GM20431 (cell line): ENCODE measurements around the gene SELENBP1.
"Not testable (repeated sequence)": the region's sequence is repeated elsewhere in the genome, so short reads cannot be mapped to it uniquely, and the experiment has no call there.

ENCODE experiments used
- in situ Hi-C: fragments of 300-500 bp; cut with MseI, MboI; formaldehyde crosslinking; loops from one replicate; pipeline ENCODE4 v1.15.0; 2020; ENCODE audit warnings: low sequenced_read_pairs; ENCODE audit not compliant: unreplicated experiment

SELENBP1 gene

GRCh38 chr1:151384584-151384983 is 12.1 kb upstream of the SELENBP1 start:
- in situ Hi-C loops, result no loop called here

- in situ Hi-C loops, result no loop called here
Measured at GRCh38 chr1:151377150-151377884, 4.8 kb upstream of the SELENBP1 start.

DNA sequence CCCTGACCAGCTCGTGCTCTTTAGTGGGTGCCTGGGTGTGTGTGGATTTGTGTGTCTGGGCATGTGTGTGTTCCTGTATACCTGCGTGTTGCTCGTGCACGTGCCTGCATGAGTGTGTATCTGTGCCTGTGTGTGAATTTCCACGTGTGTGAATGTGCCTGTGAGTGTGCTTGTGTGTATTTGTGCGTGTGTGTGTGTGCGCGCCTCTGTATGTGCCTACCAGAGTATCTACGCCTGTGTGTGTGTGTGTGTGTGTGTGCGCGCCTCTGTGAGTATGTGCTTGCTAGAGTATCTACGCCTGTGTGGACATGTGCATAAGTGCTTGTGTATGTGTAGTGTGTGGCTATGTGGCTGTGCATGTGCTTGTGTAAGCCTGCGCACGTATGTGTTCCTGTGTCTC is 691 bp upstream of the SELENBP1 start:
- in situ Hi-C loops, result no loop called here

DNA sequence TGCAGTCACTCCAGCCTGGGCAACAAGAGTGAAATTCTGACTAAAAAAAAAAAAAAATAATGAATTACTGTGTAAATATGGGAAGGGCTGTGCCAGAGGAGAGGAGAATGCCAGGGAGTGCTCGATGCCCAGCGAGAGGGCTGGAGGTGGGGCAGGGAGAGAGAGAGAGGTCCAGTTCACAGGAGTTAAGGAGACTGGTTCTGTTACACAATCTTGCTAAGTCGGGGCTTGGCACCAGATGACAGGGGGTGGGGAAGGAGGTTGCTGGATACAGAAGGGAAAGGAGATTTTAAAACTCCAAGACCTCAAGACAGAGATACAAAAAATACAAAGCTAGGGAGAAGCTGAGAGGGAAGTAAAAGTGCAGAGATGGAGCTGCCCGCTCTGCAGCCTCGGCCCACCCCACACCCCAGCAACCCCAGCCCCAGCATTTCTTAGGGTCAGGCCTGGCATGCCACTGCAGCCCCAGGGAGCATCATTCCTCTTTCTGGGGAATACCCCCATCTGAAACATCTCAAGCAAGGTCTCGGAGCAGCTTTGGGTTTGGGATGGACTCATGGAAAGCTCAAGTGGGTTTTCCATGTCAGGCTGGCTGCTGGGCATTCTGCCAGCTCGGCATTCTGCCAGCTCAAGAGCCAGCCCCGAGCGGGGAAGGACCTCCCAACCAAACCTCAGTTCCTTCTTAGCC is 991 bp downstream of the SELENBP1 start:
- in situ Hi-C loops, result no loop called here

DNA sequence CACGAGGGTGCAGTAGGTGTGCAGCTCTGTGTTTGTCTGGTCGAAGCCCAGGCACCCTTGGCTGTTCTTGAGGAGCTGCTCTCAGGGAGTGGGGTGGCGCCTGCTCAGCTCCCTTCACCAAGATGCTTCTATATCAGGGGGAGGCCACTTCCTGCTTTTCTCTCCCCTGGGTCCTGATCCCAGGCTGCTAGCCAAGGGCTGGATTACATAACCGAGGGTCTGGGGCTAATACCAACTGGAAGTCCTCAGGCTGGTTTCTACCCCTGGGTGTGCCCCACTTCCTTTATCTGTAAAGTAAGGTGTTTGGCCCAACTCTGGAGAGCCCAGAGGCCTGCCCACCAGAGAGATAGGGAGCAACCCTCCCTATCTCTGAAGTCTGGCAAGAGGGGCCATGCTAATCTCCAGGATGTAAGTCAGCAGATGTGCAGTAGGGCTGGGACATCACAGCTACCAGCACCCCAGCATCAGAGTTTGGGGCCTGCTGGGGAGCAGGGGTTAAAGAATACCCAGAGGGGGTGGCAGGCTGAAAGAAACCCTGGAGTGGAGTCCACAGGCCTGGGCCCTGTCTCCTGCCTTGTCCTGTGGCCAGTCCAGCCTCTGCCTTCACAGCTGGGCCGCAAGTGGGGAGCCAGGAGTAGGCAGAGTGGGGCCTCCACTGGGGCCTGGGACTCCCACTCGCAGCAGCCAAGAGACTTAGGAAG is 2.1 kb downstream of the SELENBP1 start:
- in situ Hi-C loops, result no loop called here

DNA sequence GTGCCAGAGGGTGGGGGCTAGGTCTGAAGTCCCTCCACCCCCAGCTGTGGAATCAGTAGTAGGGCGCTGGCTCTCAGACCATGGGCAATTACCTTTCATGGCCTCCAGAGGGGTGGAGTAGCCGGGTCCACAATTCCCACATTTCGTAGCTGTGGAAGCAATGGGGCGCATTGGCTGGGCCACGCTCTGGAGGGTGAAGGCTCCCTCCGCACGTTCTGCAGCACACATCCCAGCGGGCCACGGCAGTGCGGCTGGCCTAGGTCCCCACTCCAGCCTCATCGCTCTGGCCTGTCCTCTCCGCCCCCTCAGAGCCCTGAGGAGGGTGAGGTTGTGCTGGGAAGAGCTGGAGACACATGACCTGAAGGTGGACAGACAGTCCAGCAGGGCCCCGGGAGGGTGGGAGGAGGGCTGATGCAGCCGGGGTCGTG is 2.9 kb downstream of the SELENBP1 start:
- in situ Hi-C loops, result no loop called here

DNA sequence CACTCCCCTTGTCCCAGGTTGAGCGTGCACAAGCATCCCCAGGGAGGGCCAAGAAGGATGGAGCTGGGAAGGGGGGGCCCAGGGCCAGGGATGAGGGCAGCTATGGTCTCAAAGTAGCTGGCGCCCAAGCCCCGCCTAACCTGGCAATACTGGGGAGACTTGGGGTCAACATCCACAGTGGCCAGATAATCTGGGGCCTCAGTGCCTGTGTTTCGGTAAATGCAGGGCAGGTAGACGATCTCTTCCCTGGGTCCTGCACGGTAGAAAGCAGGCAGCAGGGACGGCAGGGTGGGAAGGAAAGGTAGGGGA is 3.2 kb downstream of the SELENBP1 start:
- in situ Hi-C loops, result no loop called here

DNA sequence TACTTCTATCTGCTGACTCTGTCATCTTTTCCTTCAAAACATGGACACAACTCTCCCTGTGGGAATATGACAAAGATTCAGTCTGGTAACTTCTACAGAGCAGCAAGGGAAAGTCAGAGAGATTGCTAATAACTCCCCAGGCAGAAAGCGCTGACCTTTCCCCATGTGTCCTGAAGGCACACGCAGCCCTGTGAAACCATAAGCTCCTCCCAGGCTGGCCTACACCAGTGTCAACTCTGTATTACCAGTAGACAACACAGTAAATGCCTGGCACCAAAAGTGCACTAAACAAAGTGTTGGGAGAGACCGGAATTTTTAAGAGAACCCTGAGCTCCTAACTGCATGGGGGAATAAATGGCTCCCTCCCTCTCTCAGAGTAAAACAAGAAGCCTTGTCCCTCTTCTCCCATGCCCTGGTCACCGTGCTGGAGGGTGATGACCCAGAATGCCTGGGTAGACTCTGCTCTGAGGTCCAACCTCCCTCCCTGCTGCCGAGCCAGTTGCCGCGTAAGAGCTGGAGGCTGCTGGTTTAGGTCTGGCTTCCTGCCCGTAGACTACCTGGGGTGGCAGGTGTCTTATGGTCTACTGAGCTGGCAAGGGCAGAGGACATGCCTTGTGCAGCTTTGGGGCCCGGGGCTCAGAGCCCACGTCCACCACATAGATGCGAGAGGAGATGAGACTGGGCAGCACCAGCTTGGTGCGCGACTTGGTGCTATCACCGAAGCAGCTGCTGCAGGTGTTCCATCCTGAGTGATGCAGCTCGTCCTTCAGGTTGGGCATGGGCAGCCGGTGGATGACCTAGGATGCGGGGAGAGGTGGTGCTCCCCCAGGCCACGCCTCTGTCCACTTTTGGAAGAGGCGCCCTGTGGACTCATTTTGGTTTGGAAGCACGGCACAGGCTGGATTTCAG is 3.9 kb downstream of the SELENBP1 start:
- in situ Hi-C loops, result no loop called here

- in situ Hi-C loops, result no loop called here
Measured at GRCh38 chr1:151367658-151368392, 4.7 kb downstream of the SELENBP1 start.

DNA sequence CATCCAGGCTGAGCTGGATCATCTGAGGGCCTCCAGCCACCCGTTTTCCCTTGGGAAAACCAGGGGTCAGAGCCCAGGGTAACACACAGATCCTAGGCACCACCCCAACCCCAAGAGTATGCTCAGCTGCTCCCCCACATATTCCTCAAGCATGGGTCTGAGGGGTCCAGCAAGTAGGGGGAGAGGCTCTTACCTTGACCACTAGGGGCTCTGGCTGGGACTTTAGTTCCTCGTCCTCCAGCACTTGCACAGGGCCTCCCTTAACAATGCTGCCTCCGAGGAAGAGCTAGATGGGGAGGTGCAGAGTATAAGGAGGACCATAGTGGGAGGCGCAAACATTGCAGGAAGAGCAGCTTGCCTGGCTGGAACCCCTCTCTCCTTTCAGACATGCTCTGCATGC is 7.5 kb downstream of the SELENBP1 start:
- in situ Hi-C loops, result no loop called here

DNA sequence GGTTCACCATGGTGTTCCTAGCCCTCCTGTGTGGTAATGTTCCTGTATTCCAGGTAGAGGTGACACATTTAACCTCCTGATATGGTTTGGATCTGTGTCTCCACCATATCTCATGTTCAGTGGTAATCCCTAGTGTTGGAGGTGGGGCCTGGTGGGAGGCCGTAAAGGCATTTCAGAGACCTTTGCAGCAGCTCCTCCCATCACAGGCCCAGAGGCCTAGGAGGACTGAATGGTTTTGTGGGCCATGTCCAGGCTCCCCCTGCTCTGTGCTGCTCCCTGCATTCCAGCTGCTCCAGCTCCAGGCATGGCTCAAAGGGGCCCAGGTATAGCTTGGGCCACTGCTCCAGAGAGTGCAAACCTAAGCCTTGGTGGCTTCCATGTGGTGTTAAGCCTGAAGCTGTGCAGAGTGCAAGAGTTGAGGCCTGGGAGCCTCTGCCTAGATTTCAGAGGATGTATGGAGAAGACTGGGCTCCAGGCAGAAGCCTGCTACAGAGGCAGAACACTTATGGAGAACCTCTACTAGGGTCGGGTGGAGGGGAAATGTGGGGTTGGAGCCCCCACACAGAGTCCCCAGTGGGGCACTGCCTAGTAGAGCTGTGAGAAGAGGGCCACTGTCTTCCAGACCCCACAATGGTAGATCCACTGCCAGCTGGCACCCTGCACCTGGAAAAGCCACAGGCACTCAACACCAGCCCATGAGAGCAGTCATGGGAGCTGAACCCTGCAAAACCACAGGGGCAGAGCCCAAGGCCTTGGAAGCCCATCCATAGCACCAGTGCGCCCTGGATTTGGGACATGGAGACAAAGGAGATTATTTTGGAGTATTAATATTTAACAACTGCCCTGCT is 10.0 kb downstream of the SELENBP1 start:
- in situ Hi-C loops, result no loop called here

GRCh38 chr1:151361883-151362282 is 10.6 kb downstream of the SELENBP1 start:
- in situ Hi-C loops, result no loop called here

- in situ Hi-C loops, result no loop called here
Measured at GRCh38 chr1:151356696-151357095, 15.8 kb downstream of the SELENBP1 start.

DNA sequence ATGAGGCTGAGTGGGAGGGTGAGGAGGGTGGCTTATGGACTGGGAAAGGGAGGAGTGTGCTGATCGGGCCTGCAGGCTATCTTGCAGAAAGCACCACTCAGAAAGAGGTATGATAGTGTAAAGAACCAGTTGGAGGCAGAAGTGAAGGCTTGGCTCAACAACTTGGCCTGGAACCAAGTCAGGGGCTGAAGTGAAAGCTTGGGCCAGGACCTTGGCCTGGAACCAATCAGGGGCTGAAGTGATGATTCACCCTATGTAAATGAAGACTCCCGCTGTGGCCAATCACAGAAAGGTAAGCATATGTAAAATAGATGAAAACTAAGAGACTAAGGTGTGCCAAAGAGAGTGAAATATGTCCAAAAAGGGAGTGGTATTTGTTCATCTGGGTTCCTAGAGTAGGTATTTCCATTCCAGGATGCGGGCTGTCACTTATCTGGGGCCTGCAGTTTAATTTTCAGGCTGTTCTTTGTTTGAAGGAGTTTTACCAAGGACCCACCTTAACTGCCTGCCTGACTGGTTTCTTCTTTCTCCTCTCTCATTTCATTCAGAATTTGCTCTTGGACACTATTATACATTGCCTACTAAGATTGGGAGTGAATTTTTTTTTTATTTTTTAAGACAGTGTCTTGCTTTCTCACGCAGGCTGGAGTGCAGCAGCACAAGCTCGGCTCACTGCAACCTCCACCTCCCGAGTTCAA is 20.3 kb downstream of the SELENBP1 start:
- in situ Hi-C loops, result no loop called here

GRCh38 chr1:151350323-151350722 is 22.2 kb downstream of the SELENBP1 start:
- in situ Hi-C loops, result not testable (repeated sequence)

- in situ Hi-C loops, result no loop called here
Measured at GRCh38 chr1:151347523-151348246, 24.8 kb downstream of the SELENBP1 start.

DNA sequence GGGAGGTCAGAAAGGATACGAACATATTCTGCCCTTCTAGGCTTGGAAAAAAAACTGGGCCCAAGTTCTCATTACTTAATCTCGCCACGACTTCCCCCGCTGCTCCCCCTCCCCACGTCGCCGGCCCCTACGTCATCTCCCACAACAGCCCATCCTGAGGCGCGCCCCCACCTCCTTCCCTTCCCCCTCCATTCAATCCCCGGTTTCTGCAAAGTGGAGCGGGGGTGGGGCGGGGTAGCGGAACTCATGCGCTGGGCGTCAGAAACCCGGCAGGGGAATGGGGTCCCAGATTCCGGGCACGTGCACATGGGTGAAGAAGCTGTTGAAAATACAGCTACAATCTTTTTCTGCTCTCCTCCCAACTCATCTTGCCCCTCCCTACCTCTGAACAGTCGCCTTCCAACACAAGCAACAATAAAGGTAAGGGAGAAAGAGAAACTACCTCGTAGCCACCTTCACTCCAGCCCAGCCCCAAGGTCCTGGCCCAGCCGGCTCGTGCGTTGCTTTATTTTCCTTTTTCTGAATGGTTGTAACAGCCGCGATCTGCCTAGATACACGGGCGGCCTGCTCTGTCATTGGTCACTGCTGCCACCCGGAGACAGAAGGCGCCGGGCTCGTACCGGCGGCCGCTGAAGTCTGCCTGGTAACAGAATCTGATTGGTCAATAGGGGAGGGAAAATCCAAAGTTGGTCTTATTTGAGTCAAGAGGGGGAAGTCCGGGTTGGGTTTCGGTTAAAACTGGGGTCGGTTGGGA is 25.6 kb downstream of the SELENBP1 start, which contains the start of gene RFX5:
Gene RFX5 (minus strand): TSS at position 484 of the 754 bp plus-strand sequence. CDS start 932 bp downstream, outside the sequence.
- in situ Hi-C loops, result no loop called here
